Ascending aorta (tissue), 2 donors: Measurements from ENCODE around the gene PCDHGA3. TPM values are rescaled to one million over a fixed set of nuclear protein-coding genes. Genes with fewer than 3 reads are reported as not detected.
"Not testable (repeated sequence)": the region's sequence is repeated elsewhere in the genome, so short reads cannot be mapped to it uniquely, and the experiment has no call there.

Experiments used
- DNase-seq, 2 donors: peaks; one replicate each; pipeline ENCODE4 v3.0.0-alpha.2; 2019; ENCODE audit warnings: low spot score in 2 of 2
- H3K27ac ChIP-seq, 2 donors: fragments of 200-600 bp; sonication (generic); one replicate each; pipeline ENCODE4 v1.5.1; 2016 to 2017; ENCODE audit warnings: mild to moderate bottlenecking in 1 of 2
- H3K27me3 ChIP-seq: fragments of 200-600 bp; sonication (generic); one replicate; pipeline ENCODE4 v1.5.1; 2017
- H3K36me3 ChIP-seq, 2 donors: fragments of 200-600 bp; sonication (generic); one replicate each; pipeline ENCODE4 v1.5.1; 2016
- H3K4me1 ChIP-seq, 2 donors: fragments of 200-600 bp; sonication (generic); one replicate each; pipeline ENCODE4 v1.5.1; 2016 to 2017; ENCODE audit warnings: mild to moderate bottlenecking in 1 of 2
- H3K4me3 ChIP-seq, 2 donors: fragments of 200-600 bp; sonication (generic); one replicate each; pipeline ENCODE4 v1.5.1; 2016 to 2017; ENCODE audit warnings: mild to moderate bottlenecking in 1 of 2
- H3K9me3 ChIP-seq, 2 donors: fragments of 200-600 bp; sonication (generic); one replicate each; pipeline ENCODE4 v1.5.1; 2016
- intact Hi-C: fragments of 100-400 bp; cut with DNase I; formaldehyde crosslinking; loops from one replicate; pipeline ENCODE4 v1.15.1; 2023
- total RNA-seq: library from RNA; depleted of rRNA; stranded (reverse); fragments of >200 nt; gene quantifications from one replicate; pipeline ENCODE4 v1.1.0, GENCODE V29; 2016
- TF ChIP-seq, protein P1 (sequence below), 3 experiments: fragments of 200-600 bp in 2 of 3; fragments of 450-650 bp in 1 of 3; sonication (generic) in 2 of 3; IDR thresholded peaks; one replicate each; pipeline ENCODE4 v1.5.1; 2016 to 2019; ENCODE audit warnings: antibody characterized with exemption in 3 of 3, mild to moderate bottlenecking in 1 of 3, moderate library complexity in 1 of 3

The PCDHGA3 gene
- total RNA-seq, 1 donor from 2014 or later = 9.2 TPM

DNA sequence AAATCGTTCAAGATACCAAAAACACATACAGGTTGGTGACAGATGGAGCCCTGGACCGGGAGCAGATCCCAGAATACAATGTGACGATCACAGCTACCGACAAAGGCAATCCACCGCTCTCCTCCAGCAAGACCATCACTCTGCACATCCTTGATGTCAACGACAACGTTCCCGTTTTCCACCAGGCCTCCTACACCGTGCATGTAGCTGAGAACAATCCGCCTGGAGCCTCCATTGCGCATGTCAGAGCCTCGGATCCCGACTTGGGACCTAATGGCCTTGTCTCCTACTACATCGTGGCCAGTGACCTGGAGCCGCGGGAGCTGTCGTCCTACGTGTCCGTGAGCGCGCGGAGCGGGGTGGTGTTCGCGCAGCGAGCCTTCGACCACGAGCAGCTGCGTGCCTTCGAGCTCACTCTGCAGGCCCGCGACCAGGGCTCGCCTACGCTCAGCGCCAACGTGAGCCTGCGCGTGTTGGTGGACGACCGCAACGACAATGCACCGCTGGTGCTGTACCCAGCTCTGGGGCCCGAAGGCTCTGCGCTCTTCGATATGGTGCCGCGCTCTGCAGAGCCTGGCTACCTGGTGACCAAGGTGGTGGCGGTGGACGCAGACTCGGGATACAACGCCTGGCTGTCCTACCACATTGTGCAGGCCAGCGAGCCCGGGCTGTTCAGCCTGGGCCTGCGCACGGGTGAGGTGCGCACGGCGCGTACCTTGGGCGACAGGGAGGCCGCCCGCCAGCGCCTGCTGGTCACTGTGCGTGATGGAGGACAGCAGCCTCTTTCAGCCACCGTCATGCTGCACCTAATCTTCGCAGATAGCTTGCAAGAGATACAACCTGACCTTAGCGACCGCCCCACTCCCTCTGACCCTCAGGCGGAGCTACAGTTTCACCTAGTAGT, 28.2 kb downstream of the PCDHGA3 start:
- Histone ChIP-seq H3K4me1 (no peaks in the 10 kb centered on the region), H3K27ac (no peak overlapping the region), H3K36me3 (no peaks in the 10 kb centered on the region), H3K4me3 (no peak overlapping the region), H3K27me3 (no peaks in the 10 kb centered on the region), H3K9me3 (peaks cover 90 to 100% of the 10 kb centered on the region in 2 donors)
- DNase-seq = no peak
- TF ChIP-seq, protein P1, sequence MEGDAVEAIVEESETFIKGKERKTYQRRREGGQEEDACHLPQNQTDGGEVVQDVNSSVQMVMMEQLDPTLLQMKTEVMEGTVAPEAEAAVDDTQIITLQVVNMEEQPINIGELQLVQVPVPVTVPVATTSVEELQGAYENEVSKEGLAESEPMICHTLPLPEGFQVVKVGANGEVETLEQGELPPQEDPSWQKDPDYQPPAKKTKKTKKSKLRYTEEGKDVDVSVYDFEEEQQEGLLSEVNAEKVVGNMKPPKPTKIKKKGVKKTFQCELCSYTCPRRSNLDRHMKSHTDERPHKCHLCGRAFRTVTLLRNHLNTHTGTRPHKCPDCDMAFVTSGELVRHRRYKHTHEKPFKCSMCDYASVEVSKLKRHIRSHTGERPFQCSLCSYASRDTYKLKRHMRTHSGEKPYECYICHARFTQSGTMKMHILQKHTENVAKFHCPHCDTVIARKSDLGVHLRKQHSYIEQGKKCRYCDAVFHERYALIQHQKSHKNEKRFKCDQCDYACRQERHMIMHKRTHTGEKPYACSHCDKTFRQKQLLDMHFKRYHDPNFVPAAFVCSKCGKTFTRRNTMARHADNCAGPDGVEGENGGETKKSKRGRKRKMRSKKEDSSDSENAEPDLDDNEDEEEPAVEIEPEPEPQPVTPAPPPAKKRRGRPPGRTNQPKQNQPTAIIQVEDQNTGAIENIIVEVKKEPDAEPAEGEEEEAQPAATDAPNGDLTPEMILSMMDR (IDR thresholded peaks at IDR 0.05) = no peak
- intact Hi-C loops = no loop called here

DNA sequence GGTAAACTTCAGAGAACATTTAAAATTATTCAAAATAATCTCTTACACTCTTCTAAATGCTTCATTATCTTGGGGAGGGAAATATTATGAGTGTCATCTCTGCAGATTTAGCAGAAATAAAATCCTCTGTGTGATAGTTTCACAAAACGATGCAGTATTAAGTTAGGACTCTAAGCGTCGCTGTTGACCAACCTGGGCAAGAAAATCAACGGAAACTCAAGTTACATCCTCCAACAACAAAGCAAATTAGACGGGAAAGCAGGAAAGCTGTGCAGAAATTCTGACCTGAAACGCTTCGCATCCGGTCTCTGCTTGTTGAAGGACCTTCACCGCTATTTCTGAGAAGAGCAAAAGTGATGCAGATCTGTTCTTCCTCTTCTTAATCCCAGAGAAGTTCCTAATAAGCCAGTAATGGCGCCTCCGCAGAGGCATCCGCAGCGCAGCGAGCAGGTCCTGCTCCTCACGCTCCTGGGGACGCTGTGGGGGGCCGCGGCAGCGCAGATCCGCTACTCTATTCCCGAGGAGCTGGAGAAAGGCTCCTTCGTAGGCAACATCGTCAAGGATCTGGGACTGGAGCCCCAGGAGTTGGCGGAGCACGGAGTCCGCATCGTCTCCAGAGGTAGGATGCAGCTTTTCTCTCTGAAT, 30.2 kb downstream of the PCDHGA3 start, which contains the start of gene PCDHGA6:
PCDHGA6 (plus strand) TSS at position 219 of the 645 bp plus-strand sequence; CDS start at position 412, 193 bp downstream.
- no peak for DNase-seq
- no peaks in the 10 kb centered on the region for H3K27me3 ChIP-seq
- TF ChIP-seq, protein P1 (IDR thresholded peaks at IDR 0.05) = no peak
- H3K4me1 ChIP-seq = no peaks in the 10 kb centered on the region
- intact Hi-C loops = no loop called here
- peaks cover 92 to 100% of the 10 kb centered on the region in 2 donors for H3K9me3 ChIP-seq
- H3K36me3 ChIP-seq = no peaks in the 10 kb centered on the region
- no peak within 1 kb of the TSS for H3K27ac ChIP-seq
- peak within 1 kb of the TSS in 1 of 2 donors; percentile 38 for H3K4me3 ChIP-seq

DNA sequence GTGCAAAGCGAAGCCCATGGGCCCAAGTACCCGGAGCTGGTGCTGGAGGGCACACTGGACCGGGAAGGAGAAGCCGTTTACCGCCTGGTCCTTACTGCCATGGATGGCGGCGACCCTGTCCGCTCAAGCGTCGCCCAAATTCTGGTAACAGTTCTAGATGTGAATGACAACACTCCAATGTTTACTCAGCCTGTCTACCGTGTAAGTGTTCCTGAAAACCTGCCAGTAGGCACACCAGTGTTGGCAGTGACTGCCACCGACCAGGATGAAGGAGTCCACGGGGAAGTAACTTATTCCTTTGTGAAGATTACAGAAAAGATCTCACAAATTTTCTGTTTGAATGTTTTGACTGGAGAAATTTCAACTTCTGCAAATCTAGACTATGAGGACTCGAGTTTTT, 31.0 kb downstream of the PCDHGA3 start:
- H3K4me3 ChIP-seq = no peak overlapping the region

DNA sequence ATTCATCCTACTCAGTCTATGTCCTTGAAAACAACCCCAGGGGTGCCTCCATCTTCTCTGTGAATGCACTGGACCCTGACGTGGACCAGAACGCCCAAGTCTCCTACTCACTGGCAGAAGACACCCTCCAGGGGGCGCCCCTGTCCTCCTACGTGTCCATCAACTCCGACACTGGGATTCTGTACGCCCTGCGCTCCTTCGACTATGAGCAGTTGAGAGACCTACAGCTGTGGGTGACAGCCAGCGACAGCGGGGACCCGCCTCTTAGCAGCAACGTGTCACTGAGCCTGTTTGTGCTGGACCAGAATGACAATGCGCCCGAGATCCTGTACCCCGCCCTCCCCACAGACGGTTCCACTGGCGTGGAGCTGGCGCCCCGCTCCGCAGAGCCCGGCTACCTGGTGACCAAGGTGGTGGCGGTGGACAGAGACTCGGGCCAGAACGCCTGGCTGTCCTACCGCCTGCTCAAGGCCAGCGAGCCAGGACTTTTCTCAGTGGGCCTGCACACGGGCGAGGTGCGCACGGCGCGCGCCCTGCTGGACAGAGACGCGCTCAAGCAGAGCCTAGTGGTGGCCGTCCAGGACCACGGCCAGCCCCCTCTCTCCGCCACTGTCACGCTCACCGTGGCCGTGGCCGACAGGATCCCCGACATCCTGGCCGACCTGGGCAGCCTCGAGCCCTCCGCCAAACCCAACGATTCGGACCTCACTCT, 32.0 kb downstream of the PCDHGA3 start:
- H3K4me3 ChIP-seq, H3K27ac ChIP-seq, H3K36me3 ChIP-seq, intact Hi-C loops, H3K4me1 ChIP-seq, H3K27me3 ChIP-seq, DNase-seq: not testable (repeated sequence)
- peaks cover 90 to 99% of the 10 kb centered on the region in 2 donors for H3K9me3 ChIP-seq

More for the DNA sequence above, 31.0 kb downstream of the PCDHGA3 start:
- Histone ChIP-seq H3K9me3 (peaks cover 88 to 100% of the 10 kb centered on the region in 2 donors), H3K4me1 (no peaks in the 10 kb centered on the region), H3K27ac (no peak overlapping the region), H3K27me3 (no peaks in the 10 kb centered on the region), H3K36me3 (no peaks in the 10 kb centered on the region)
- no peak for DNase-seq
- TF ChIP-seq, protein P1 (IDR thresholded peaks at IDR 0.05) = no peak
- intact Hi-C loops = no loop called here

DNA sequence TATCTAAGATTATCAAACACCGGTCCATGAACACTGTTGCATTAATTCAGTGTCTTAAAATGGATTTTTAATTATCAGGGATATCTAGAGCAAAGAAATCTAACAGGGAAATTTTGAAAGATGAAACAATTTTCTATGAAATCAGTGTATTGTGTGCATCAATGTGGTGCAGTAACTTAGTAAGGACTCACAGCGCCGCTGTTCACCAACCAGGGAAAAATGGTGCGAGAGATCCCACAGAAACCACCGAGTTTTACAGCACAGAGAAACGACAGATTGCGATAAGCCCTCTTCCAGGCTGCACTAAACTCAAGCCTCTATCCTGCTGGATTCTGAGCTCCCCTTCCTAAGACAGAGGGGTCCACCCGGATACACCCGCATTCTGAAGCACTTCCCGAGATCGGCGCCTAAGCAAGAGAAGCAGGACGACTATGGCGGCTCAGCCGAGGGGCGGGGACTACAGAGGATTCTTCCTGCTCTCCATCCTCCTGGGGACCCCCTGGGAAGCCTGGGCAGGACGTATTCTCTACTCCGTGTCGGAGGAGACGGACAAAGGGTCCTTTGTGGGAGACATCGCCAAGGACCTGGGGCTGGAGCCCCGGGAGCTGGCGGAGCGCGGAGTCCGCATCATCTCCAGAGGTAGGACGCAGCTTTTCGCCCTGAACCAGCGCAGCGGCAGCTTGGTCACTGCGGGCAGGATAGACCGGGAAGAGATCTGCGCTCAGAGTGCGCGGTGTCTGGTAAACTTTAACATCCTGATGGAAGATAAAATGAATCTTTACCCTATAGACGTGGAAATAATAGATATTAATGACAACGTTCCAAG, 39.1 kb downstream of the PCDHGA3 start, which contains the start of gene PCDHGA7:
PCDHGA7 (plus strand) TSS at position 274 of the 826 bp plus-strand sequence; CDS start at position 432, 158 bp downstream.
- H3K4me1 ChIP-seq = no peaks in the 10 kb centered on the region
- intact Hi-C loops = no loop called here
- H3K9me3 ChIP-seq = peaks cover 85 to 99% of the 10 kb centered on the region in 2 donors
- H3K27ac ChIP-seq = no peak within 1 kb of the TSS
- H3K27me3 ChIP-seq = no peaks in the 10 kb centered on the region
- peaks cover 0 to 6% of the 10 kb centered on the region in 2 donors for H3K36me3 ChIP-seq
- TF ChIP-seq, protein P1 (IDR thresholded peaks at IDR 0.05) = no peak
- peak within 1 kb of the TSS; percentile 19 to 21 for H3K4me3 ChIP-seq
- DNase-seq = no peak
